DND-41 (cell line): ENCODE data around the gene POM121L2.

Source experiments
- ATAC-seq: fragments of 200-7000 bp; cut with Tn5 transposase; 3 replicates; pipeline ENCODE4 v1.9.1; 2021; ENCODE audit warnings: low read depth; ENCODE audit not compliant: insufficient read depth
- DNase-seq: peaks from one replicate; pipeline ENCODE4 v3.0.0-alpha.2; 2020
- H2AFZ ChIP-seq: 2 replicates; pipeline ENCODE4 v1.6.0; 2012; ENCODE audit warnings: low read depth, low read length
- H3K27ac ChIP-seq: 2 replicates; pipeline ENCODE4 v1.5.1; 2012; ENCODE audit warnings: low read length, inconsistent platforms
- H3K27me3 ChIP-seq: fragments of 200-600 bp; sonication (generic); 2 replicates; pipeline ENCODE4 v1.6.0; 2012; ENCODE audit warnings: low read length, mild to moderate bottlenecking, inconsistent platforms; ENCODE audit not compliant: insufficient read depth, poor library complexity
- H3K36me3 ChIP-seq: 2 replicates; pipeline ENCODE4 v1.5.1; 2012; ENCODE audit warnings: low read length, inconsistent platforms; ENCODE audit not compliant: insufficient read depth
- H3K4me1 ChIP-seq: 2 replicates; pipeline ENCODE4 v1.5.1; 2012; ENCODE audit warnings: mild to moderate bottlenecking, low read length; ENCODE audit not compliant: insufficient read depth
- H3K4me2 ChIP-seq: 2 replicates; pipeline ENCODE4 v1.6.0; 2012; ENCODE audit warnings: mild to moderate bottlenecking, moderate library complexity, low read length, inconsistent platforms; ENCODE audit not compliant: insufficient read depth
- H3K4me3 ChIP-seq, 2 experiments: fragments of 200-600 bp in 1 of 2; shearing (Covaris generic) in 1 of 2; 2 replicates each; pipeline ENCODE4 v1.5.1; 2012 to 2016; ENCODE audit warnings: inconsistent platforms in 2 of 2, low read length in 2 of 2, mild to moderate bottlenecking in 2 of 2, low read depth in 1 of 2, moderate library complexity in 1 of 2
- H3K79me2 ChIP-seq: 2 replicates; pipeline ENCODE4 v1.6.0; 2012; ENCODE audit warnings: low read length, inconsistent platforms; ENCODE audit not compliant: insufficient read depth
- H3K9ac ChIP-seq: 2 replicates; pipeline ENCODE4 v1.6.0; 2012; ENCODE audit warnings: low read depth, mild to moderate bottlenecking, inconsistent platforms, low read length, moderate library complexity
- H3K9me3 ChIP-seq: 2 replicates; pipeline ENCODE4 v1.5.1; 2012; ENCODE audit warnings: low read length, moderate library complexity, mild to moderate bottlenecking, inconsistent platforms; ENCODE audit not compliant: insufficient read depth, severe bottlenecking
- H4K20me1 ChIP-seq: 2 replicates; pipeline ENCODE4 v1.6.0; 2012; ENCODE audit warnings: low read length; ENCODE audit not compliant: insufficient read depth
- EZH2 ChIP-seq: IDR thresholded peaks from 3 replicates; pipeline ENCODE4 v1.6.1; 2012; ENCODE audit warnings: borderline replicate concordance, low read depth, mild to moderate bottlenecking, moderate library complexity, low read length, inconsistent platforms; ENCODE audit not compliant: severe bottlenecking
- TF ChIP-seq, protein P1 (sequence below): IDR thresholded peaks from 2 replicates; pipeline ENCODE4 v1.5.1; 2012; ENCODE audit warnings: borderline replicate concordance, low read length, moderate library complexity, mild to moderate bottlenecking; ENCODE audit not compliant: poor library complexity, severe bottlenecking; ENCODE audit errors: extremely low read depth

The POM121L2 gene

DNA sequence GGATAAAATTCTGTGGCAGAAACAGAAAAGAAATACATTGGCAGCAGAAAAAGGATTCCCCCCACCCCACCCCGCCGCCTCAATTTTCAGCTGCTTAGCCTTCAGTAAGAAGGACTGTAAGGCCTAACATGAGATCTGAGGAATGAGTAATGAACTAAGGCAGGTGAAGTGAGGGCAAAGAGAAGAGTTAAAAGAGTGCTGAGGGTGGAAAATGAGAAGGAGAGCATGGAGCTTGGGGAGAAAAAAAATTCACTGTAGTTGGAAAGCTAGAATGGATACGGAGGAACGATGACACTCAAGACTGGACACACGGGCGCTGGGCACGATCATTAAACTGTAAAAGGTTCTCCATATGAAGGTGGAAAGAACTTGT is 14.6 kb downstream of the POM121L2 start:
- H4K20me1 ChIP-seq: no peaks in the 10 kb centered on the region
- DNase-seq (no peak), ATAC-seq (no peak)
- no peak overlapping the region for H3K9ac ChIP-seq
- TF ChIP-seq, protein P1, sequence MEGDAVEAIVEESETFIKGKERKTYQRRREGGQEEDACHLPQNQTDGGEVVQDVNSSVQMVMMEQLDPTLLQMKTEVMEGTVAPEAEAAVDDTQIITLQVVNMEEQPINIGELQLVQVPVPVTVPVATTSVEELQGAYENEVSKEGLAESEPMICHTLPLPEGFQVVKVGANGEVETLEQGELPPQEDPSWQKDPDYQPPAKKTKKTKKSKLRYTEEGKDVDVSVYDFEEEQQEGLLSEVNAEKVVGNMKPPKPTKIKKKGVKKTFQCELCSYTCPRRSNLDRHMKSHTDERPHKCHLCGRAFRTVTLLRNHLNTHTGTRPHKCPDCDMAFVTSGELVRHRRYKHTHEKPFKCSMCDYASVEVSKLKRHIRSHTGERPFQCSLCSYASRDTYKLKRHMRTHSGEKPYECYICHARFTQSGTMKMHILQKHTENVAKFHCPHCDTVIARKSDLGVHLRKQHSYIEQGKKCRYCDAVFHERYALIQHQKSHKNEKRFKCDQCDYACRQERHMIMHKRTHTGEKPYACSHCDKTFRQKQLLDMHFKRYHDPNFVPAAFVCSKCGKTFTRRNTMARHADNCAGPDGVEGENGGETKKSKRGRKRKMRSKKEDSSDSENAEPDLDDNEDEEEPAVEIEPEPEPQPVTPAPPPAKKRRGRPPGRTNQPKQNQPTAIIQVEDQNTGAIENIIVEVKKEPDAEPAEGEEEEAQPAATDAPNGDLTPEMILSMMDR: no peak
- no peak for TF ChIP-seq EZH2
- H3K79me2 ChIP-seq: no peaks in the 10 kb centered on the region
- no peaks in the 10 kb centered on the region for H3K9me3 ChIP-seq
- no peak overlapping the region for H3K4me2 ChIP-seq
- no peak overlapping the region for H2AFZ ChIP-seq
- no peak overlapping the region for H3K4me3 ChIP-seq
- no peaks in the 10 kb centered on the region for H3K36me3 ChIP-seq
- no peaks in the 10 kb centered on the region for H3K4me1 ChIP-seq
- H3K27me3 ChIP-seq: no peaks in the 10 kb centered on the region
- no peak overlapping the region for H3K27ac ChIP-seq

DNA sequence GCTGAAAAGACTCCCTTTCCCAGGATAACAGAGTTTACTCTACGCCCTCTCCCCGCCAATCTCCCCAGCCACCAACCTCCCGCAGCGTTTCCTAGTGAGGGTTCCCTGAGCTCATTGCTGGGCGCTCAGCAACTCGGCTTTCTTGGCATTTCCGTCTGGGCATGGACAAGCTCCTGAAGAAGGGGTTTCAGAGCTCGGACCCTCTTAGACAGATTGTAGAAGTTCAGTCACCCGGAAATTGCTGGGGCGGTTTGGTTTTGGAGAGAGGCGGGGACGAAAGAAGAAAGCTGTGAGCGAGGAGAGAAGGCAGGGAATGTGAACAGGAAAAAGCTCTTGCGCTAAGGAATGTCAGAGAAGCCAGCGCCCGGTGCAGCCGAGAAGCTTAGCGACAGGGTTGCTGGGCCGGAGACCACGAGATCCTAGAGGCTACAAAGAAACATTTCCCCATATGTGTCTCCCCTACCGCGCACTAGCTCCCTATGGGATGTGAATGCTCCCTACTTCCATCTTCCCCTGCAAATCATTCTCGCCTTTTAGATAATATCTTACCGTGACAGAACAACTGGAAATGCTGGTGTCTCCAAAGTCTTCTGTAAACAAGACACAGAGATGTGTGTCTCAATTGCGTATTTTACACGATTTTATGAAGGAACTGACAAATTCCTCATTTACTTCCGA is 15.8 kb downstream of the POM121L2 start:
- DNase-seq: no peak
- H3K4me2 ChIP-seq: no peak overlapping the region

DNA sequence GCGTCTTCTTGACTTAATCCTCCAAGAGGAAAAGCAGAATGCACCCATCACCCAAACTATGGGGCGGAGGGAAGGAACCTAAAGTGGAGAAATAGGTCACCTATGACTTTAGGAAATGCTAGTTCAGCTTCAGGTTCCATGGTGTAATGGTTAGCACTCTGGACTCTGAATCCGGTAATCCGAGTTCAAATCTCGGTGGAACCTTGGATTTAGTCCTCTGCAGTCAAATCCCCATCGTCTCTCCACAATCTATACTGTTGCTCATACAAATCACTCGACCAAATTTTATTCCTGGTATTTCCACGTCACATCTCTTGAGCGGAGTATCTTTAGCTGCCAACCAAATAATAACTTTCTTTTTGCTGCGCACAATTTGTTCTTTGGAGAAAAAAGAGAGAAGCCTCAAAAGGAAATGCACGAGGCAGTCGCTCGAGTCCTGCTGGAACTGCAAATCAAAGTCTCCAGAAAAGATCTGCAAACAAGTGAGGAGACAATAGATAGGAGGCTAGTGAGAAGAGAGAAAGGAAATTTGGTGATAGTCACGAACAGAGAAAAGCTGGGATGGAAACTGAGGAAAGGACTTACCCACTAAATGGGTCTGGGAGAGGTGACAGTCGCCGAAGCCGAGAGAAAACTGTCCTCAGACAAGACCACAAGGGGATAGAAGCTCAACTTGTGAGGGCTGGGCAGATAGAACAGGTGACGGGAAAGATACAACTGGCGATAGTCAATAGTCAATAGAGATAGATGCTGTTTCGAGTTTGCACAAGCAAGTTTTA is 16.6 kb downstream of the POM121L2 start:
- no peaks in the 10 kb centered on the region for H3K4me1 ChIP-seq
- H3K79me2 ChIP-seq: no peaks in the 10 kb centered on the region
- H4K20me1 ChIP-seq: no peaks in the 10 kb centered on the region
- no peaks in the 10 kb centered on the region for H3K27me3 ChIP-seq
- H3K4me2 ChIP-seq: no peak overlapping the region
- no peaks in the 10 kb centered on the region for H3K36me3 ChIP-seq
- no peak overlapping the region for H2AFZ ChIP-seq
- TF ChIP-seq EZH2: no peak
- TF ChIP-seq, protein P1: no peak
- no peak overlapping the region for H3K4me3 ChIP-seq
- H3K9ac ChIP-seq: no peak overlapping the region
- no peaks in the 10 kb centered on the region for H3K9me3 ChIP-seq
- no peak overlapping the region for H3K27ac ChIP-seq
- no peak for ATAC-seq
- no peak for DNase-seq

More for the DNA sequence above, 15.8 kb downstream of the POM121L2 start:
- no peaks in the 10 kb centered on the region for H3K4me1 ChIP-seq
- TF ChIP-seq EZH2: no peak
- TF ChIP-seq, protein P1: no peak
- no peak for ATAC-seq
- no peaks in the 10 kb centered on the region for H3K27me3 ChIP-seq
- no peak overlapping the region for H3K4me3 ChIP-seq
- H2AFZ ChIP-seq: no peak overlapping the region
- H3K9ac ChIP-seq: no peak overlapping the region
- H3K36me3 ChIP-seq: no peaks in the 10 kb centered on the region
- no peaks in the 10 kb centered on the region for H4K20me1 ChIP-seq
- no peaks in the 10 kb centered on the region for H3K9me3 ChIP-seq
- H3K27ac ChIP-seq: no peak overlapping the region
- no peaks in the 10 kb centered on the region for H3K79me2 ChIP-seq
